OCI-LY3 (cell line): ENCODE measurements around the gene IPMK.

Experiments used
- H2AFZ ChIP-seq: fragments of 200-600, 300-600 bp; shearing (Covaris generic); 2 replicates; pipeline ENCODE4 v1.6.0; 2014; ENCODE audit warnings: antibody characterized with exemption, low read depth, low read length
- H3K27ac ChIP-seq: fragments of 200-600, 300-600 bp; sonication (generic); 2 replicates; pipeline ENCODE4 v1.5.1; 2014; ENCODE audit warnings: mild to moderate bottlenecking, low read length, moderate library complexity, mixed read lengths
- H3K27me3 ChIP-seq: fragments of 200-600, 300-600 bp; sonication (generic); 2 replicates; pipeline ENCODE4 v1.6.1; 2014; ENCODE audit warnings: low read depth, low read length, mixed read lengths
- H3K36me3 ChIP-seq: fragments of 200-600, 300-600 bp; sonication (generic); replicated peaks from 2 replicates; pipeline ENCODE3; 2014; ENCODE audit warnings: low read depth, low read length, mixed read lengths
- H3K4me1 ChIP-seq: fragments of 300-600, 200-600 bp; sonication (generic); 2 replicates; pipeline ENCODE4 v1.6.1; 2014; ENCODE audit warnings: low read length, mixed read lengths
- H3K4me2 ChIP-seq: fragments of 200-600, 300-600 bp; sonication (generic); 2 replicates; pipeline ENCODE4 v1.6.1; 2014; ENCODE audit warnings: low read length, mixed read lengths
- H3K4me3 ChIP-seq: fragments of 300-600, 200-600 bp; sonication (generic); 2 replicates; pipeline ENCODE4 v1.5.1; 2014; ENCODE audit warnings: antibody characterized with exemption, mild to moderate bottlenecking, low read length, moderate library complexity
- H3K79me2 ChIP-seq: fragments of 300-600, 200-600 bp; shearing (Covaris generic); 2 replicates; pipeline ENCODE4 v1.6.1; 2014; ENCODE audit warnings: mild to moderate bottlenecking, low read length, mixed read lengths
- H3K9ac ChIP-seq: fragments of 300-600, 200-600 bp; shearing (Covaris generic); 2 replicates; pipeline ENCODE4 v1.6.0; 2014; ENCODE audit warnings: mild to moderate bottlenecking, low read length, moderate library complexity
- H3K9me3 ChIP-seq: fragments of 200-600, 300-600 bp; shearing (Covaris generic); 2 replicates; pipeline ENCODE4 v1.6.1; 2014; ENCODE audit warnings: low read length, mixed read lengths; ENCODE audit not compliant: insufficient read depth
- H4K20me1 ChIP-seq: fragments of 200-600, 300-600 bp; sonication (generic); 2 replicates; pipeline ENCODE4 v1.6.1; 2016; ENCODE audit warnings: low read length, mixed read lengths; ENCODE audit not compliant: insufficient read depth
- CTCF ChIP-seq: fragments of 200-600, 300-600 bp; sonication (generic); IDR thresholded peaks from 2 replicates; pipeline ENCODE4 v1.5.1; 2014; ENCODE audit warnings: antibody characterized with exemption, low read length, low read depth
- EZH2phosphoT487 ChIP-seq: fragments of 200-600 bp; shearing (Covaris generic); IDR thresholded peaks from 2 replicates; pipeline ENCODE4 v1.6.1; 2018; ENCODE audit warnings: antibody characterized with exemption, mixed run types, low read depth

IPMK gene

GRCh38 chr10:58177362-58177947 is 90.2 kb downstream of the IPMK start:
- H3K4me2 ChIP-seq: no peak overlapping the region
- no peaks in the 10 kb centered on the region for H3K79me2 ChIP-seq
- no peak overlapping the region for H3K27ac ChIP-seq
- H3K27me3 ChIP-seq: no peaks in the 10 kb centered on the region
- H3K9ac ChIP-seq: no peak overlapping the region
- no peaks in the 10 kb centered on the region for H4K20me1 ChIP-seq
- H3K4me3 ChIP-seq: no peak overlapping the region
- no peaks in the 10 kb centered on the region for H3K36me3 ChIP-seq
- no peaks in the 10 kb centered on the region for H3K4me1 ChIP-seq
- TF ChIP-seq EZH2phosphoT487: no peak
- TF ChIP-seq CTCF: peak; percentile 62
- no peaks in the 10 kb centered on the region for H3K9me3 ChIP-seq
- H2AFZ ChIP-seq: no peak overlapping the region

- Histone ChIP-seq H3K9me3 (no peaks in the 10 kb centered on the region), H3K79me2 (no peaks in the 10 kb centered on the region), H3K9ac (no peak overlapping the region), H3K4me2 (no peak overlapping the region), H3K36me3 (no peaks in the 10 kb centered on the region), H2AFZ (no peak overlapping the region), H3K4me3 (no peak overlapping the region), H3K27me3 (no peaks in the 10 kb centered on the region), H3K4me1 (no peaks in the 10 kb centered on the region), H3K27ac (no peak overlapping the region), H4K20me1 (no peaks in the 10 kb centered on the region)
- TF ChIP-seq EZH2phosphoT487: no peak
- TF ChIP-seq CTCF: no peak
These were observed 91.4 kb downstream of the IPMK start for GRCh38 chr10:58175990-58176900.

GRCh38 chr10:58174831-58175230 is 92.9 kb downstream of the IPMK start:
- H3K4me1 ChIP-seq: no peaks in the 10 kb centered on the region
- no peak overlapping the region for H3K27ac ChIP-seq
- no peaks in the 10 kb centered on the region for H3K79me2 ChIP-seq
- TF ChIP-seq EZH2phosphoT487 (no peak), CTCF (no peak)
- H3K9ac ChIP-seq: no peak overlapping the region
- no peak overlapping the region for H2AFZ ChIP-seq
- H3K27me3 ChIP-seq: no peaks in the 10 kb centered on the region
- no peak overlapping the region for H3K4me2 ChIP-seq
- no peaks in the 10 kb centered on the region for H3K9me3 ChIP-seq
- no peaks in the 10 kb centered on the region for H4K20me1 ChIP-seq
- no peak overlapping the region for H3K4me3 ChIP-seq
- no peaks in the 10 kb centered on the region for H3K36me3 ChIP-seq

- no peaks in the 10 kb centered on the region for H3K36me3 ChIP-seq
- no peak overlapping the region for H3K27ac ChIP-seq
- H3K4me1 ChIP-seq: no peaks in the 10 kb centered on the region
- H4K20me1 ChIP-seq: no peaks in the 10 kb centered on the region
- H3K4me3 ChIP-seq: no peak overlapping the region
- H3K9me3 ChIP-seq: no peaks in the 10 kb centered on the region
- H3K79me2 ChIP-seq: no peaks in the 10 kb centered on the region
- H3K4me2 ChIP-seq: no peak overlapping the region
- no peaks in the 10 kb centered on the region for H3K27me3 ChIP-seq
- TF ChIP-seq EZH2phosphoT487 (no peak), CTCF (no peak)
- H3K9ac ChIP-seq: no peak overlapping the region
- H2AFZ ChIP-seq: no peak overlapping the region
These were observed 94.3 kb downstream of the IPMK start for GRCh38 chr10:58173391-58173790.
